ENCODE results near the gene DBT. TPM values are rescaled to one million over a fixed set of nuclear protein-coding genes. Genes with fewer than 3 reads are reported as not detected.

The DBT gene
- total RNA-seq, 2 experiments from 2014 or later = 3.3 to 11.4 TPM

- Histone ChIP-seq H3K4me3 (ENCODE audit: low read depth, low read length, poor library complexity, severe bottlenecking) (no peak overlapping the region), H3K79me2 (ENCODE audit: insufficient read depth, low read depth, low read length) (no peaks in the 10 kb centered on the region), H4K20me1 (ENCODE audit: insufficient read depth, low read length) (no peaks in the 10 kb centered on the region), H3K27ac (ENCODE audit: low read depth, low read length, poor library complexity, severe bottlenecking) (peak overlapping the region; percentile 1), H3K4me2 (ENCODE audit: low read length) (peak overlapping the region; percentile 13; the same call in 1 of the 2 replicates), H2AFZ (ENCODE audit: low read length) (no peak overlapping the region; the same call in 1 of the 2 replicates), H3K4me1 (ENCODE audit: insufficient read depth, low read length, poor library complexity, severe bottlenecking) (peaks cover 11% of the 10 kb centered on the region), H3K36me3 (ENCODE audit: insufficient read depth, low read length) (no peaks in the 10 kb centered on the region), H3K9me2 (ENCODE audit: insufficient read depth, low read length) (no peaks in the 10 kb centered on the region), H3K9me3 (ENCODE audit: low read length) (no peaks in the 10 kb centered on the region)
- peak; percentile 57 for DNase-seq (ENCODE audit: low spot score)
- intact Hi-C loops (cut with micrococcal nuclease; ENCODE audit: unreplicated experiment) = no loop called here
- CTCF ChIA-PET (ENCODE audit: unreplicated experiment) = no interaction called here
- POLR2A ChIA-PET = no interaction called here
- BruUV-seq (replicated peaks) = no TSS peak
- TF ChIP-seq EZH2phosphoT487 (IDR thresholded peaks at IDR 0.05; ENCODE audit: borderline replicate concordance, low read depth, low read length) (no peak), CTCF (conservative IDR thresholded peaks at IDR 0.05; ENCODE audit: low read length) (no peak)
These were observed 65.1 kb downstream of the DBT start for GRCh38 chr1:100184536-100184935.

- H3K9me3 ChIP-seq (ENCODE audit: low read length) = no peaks in the 10 kb centered on the region
- peaks cover 11% of the 10 kb centered on the region for H3K4me1 ChIP-seq (ENCODE audit: insufficient read depth, low read length, poor library complexity, severe bottlenecking)
- DNase-seq (ENCODE audit: low spot score) = no peak
- intact Hi-C loops (cut with micrococcal nuclease; ENCODE audit: unreplicated experiment) = no loop called here
- no peak overlapping the region for H3K4me2 ChIP-seq (ENCODE audit: low read length)
- CTCF ChIA-PET (ENCODE audit: unreplicated experiment) = interaction anchor here (1.1 kb wide), 1 partner anchor 8 kb away, joined by 3 read pairs; no protein-coding TSS in a partner anchor
- H3K27ac ChIP-seq (ENCODE audit: low read depth, low read length, poor library complexity, severe bottlenecking) = no peak overlapping the region
- no peaks in the 10 kb centered on the region for H3K9me2 ChIP-seq (ENCODE audit: insufficient read depth, low read length)
- H3K4me3 ChIP-seq (ENCODE audit: low read depth, low read length, poor library complexity, severe bottlenecking) = no peak overlapping the region
- no peaks in the 10 kb centered on the region for H3K36me3 ChIP-seq (ENCODE audit: insufficient read depth, low read length)
- TF ChIP-seq EZH2phosphoT487 (IDR thresholded peaks at IDR 0.05; ENCODE audit: borderline replicate concordance, low read depth, low read length) = no peak
- no peak for TF ChIP-seq CTCF (conservative IDR thresholded peaks at IDR 0.05; ENCODE audit: low read length)
- no peaks in the 10 kb centered on the region for H3K79me2 ChIP-seq (ENCODE audit: insufficient read depth, low read depth, low read length)
- POLR2A ChIA-PET = interaction anchor here (0.7 kb wide), 1 partner anchor 236 kb away, joined by 3 read pairs; no protein-coding TSS in a partner anchor
- no peaks in the 10 kb centered on the region for H4K20me1 ChIP-seq (ENCODE audit: insufficient read depth, low read length)
- H2AFZ ChIP-seq (ENCODE audit: low read length) = no peak overlapping the region
- no TSS peak for BruUV-seq (replicated peaks)
These were observed 66.3 kb downstream of the DBT start for GRCh38 chr1:100183370-100183769.

- no TSS peak for BruUV-seq (replicated peaks)
These were observed 71.5 kb downstream of the DBT start, which contains the start of gene LRRC39 for GRCh38 chr1:100178091-100178490. TSS of gene LRRC39 (minus strand) at chr1:100178256. CDS start at chr1:100168516, 9,740 bp downstream.

More at GRCh38 chr1:100178091-100178490, 71.5 kb downstream of the DBT start, which contains the start of gene LRRC39:
- TF ChIP-seq CTCF (conservative IDR thresholded peaks at IDR 0.05; ENCODE audit: low read length) (no peak), EZH2phosphoT487 (IDR thresholded peaks at IDR 0.05; ENCODE audit: borderline replicate concordance, low read depth, low read length) (no peak)
- H4K20me1 ChIP-seq (ENCODE audit: insufficient read depth, low read length) = no peaks in the 10 kb centered on the region
- H2AFZ ChIP-seq (ENCODE audit: low read length) = no peak within 1 kb of the TSS
- DNase-seq (ENCODE audit: low spot score) = no peak
- H3K36me3 ChIP-seq (ENCODE audit: insufficient read depth, low read length) = no peaks in the 10 kb centered on the region
- H3K4me2 ChIP-seq (ENCODE audit: low read length) = no peak within 1 kb of the TSS
- ChIA-PET POLR2A (no interaction called here), CTCF (ENCODE audit: unreplicated experiment) (no interaction called here)
- no peaks in the 10 kb centered on the region for H3K79me2 ChIP-seq (ENCODE audit: insufficient read depth, low read depth, low read length)
- intact Hi-C loops (cut with micrococcal nuclease; ENCODE audit: unreplicated experiment) = no loop called here
- no peaks in the 10 kb centered on the region for H3K9me2 ChIP-seq (ENCODE audit: insufficient read depth, low read length)
- H3K4me1 ChIP-seq (ENCODE audit: insufficient read depth, low read length, poor library complexity, severe bottlenecking) = no peaks in the 10 kb centered on the region
- H3K4me3 ChIP-seq (ENCODE audit: low read depth, low read length, poor library complexity, severe bottlenecking) = no peak within 1 kb of the TSS
- H3K9me3 ChIP-seq (ENCODE audit: low read length) = no peaks in the 10 kb centered on the region
- no peak within 1 kb of the TSS for H3K27ac ChIP-seq (ENCODE audit: low read depth, low read length, poor library complexity, severe bottlenecking)

Measured in OCI-LY7 (cell line).